H1 (cell line): Measurements from ENCODE around the gene PLXNB1. TPM values are rescaled to one million over a fixed set of nuclear protein-coding genes. Genes with fewer than 3 reads are reported as not detected.

Experiments used
- CTCF ChIA-PET: fragments of 300-600 bp; sonication (Branson Sonifier 250); formaldehyde crosslinking; loops from one replicate; lab custom pipeline; 2021; ENCODE audit not compliant: partially characterized antibody; lab: Charles Lee
- POLR2A ChIA-PET: fragments of 300-600 bp; sonication (Branson Sonifier 250); formaldehyde crosslinking; loops from one replicate; lab custom pipeline; 2021; ENCODE audit warnings: inconsistent platforms; ENCODE audit not compliant: partially characterized antibody; lab: Charles Lee
- DNase-seq, 2 experiments: peaks; one replicate each; pipeline versions ENCODE4 v3.0.0 to v3.0.0-alpha.2; 2010 to 2022; ENCODE audit warnings: low spot score in 2 of 2, low read depth in 1 of 2, mixed read lengths in 1 of 2
- FAIRE-seq: peaks from 2 replicates; lab custom pipeline; 2011; peaks lifted over from hg19 to GRCh38; lab: Jason Lieb, UNC
- H2AFZ ChIP-seq: 2 replicates; pipeline ENCODE4 v1.8.1; 2012; ENCODE audit warnings: low read length, inconsistent platforms
- H2AK5ac ChIP-seq: 2 replicates; pipeline ENCODE4 v1.6.1; 2013; ENCODE audit warnings: low read depth, low read length
- H2BK120ac ChIP-seq: replicated peaks from 2 replicates; pipeline ENCODE3; 2013; ENCODE audit warnings: low read depth, low read length, inconsistent platforms
- H2BK12ac ChIP-seq: 2 replicates; pipeline ENCODE4 v1.6.1; 2013; ENCODE audit warnings: low read depth, low read length
- H2BK15ac ChIP-seq: 2 replicates; pipeline ENCODE4 v1.6.1; 2013; ENCODE audit warnings: low read length
- H2BK20ac ChIP-seq: 2 replicates; pipeline ENCODE4 v1.6.1; 2013; ENCODE audit warnings: low read length
- H2BK5ac ChIP-seq: 2 replicates; pipeline ENCODE4 v1.6.1; 2013; ENCODE audit warnings: low read depth, low read length
- H3K14ac ChIP-seq: 2 replicates; pipeline ENCODE4 v1.6.1; 2013; ENCODE audit warnings: inconsistent platforms; ENCODE audit not compliant: insufficient read length
- H3K18ac ChIP-seq: 2 replicates; pipeline ENCODE4 v1.6.1; 2013; ENCODE audit warnings: low read length; ENCODE audit errors: extremely low read depth
- H3K23ac ChIP-seq: 2 replicates; pipeline ENCODE4 v1.6.1; 2013; ENCODE audit warnings: inconsistent platforms; ENCODE audit not compliant: insufficient read length
- H3K23me2 ChIP-seq: 2 replicates; pipeline ENCODE4 v1.6.1; 2013; ENCODE audit warnings: low read depth, low read length
- H3K27ac ChIP-seq: 2 replicates; pipeline ENCODE4 v1.6.1; 2011; ENCODE audit warnings: low read depth, low read length, inconsistent platforms
- H3K27me3 ChIP-seq, 4 experiments: replicated peaks in 1 of 4; 1 replicate in 1 of 4; 2 replicates in 3 of 4; pipeline versions ENCODE4 v1.6.1 to v1.8.1; 2011 to 2013; ENCODE audit warnings: low read length in 3 of 4, mild to moderate bottlenecking in 3 of 4, inconsistent platforms in 2 of 4, mixed read lengths in 2 of 4, moderate library complexity in 1 of 4; ENCODE audit not compliant: control insufficient read depth in 3 of 4, insufficient read depth in 3 of 4; ENCODE audit errors: extremely low read depth in 1 of 4
- H3K36me3 ChIP-seq, 4 experiments: 2 replicates each; pipeline versions ENCODE4 v1.6.1 to v1.8.1; 2011 to 2013; ENCODE audit warnings: mild to moderate bottlenecking in 4 of 4, low read length in 3 of 4, moderate library complexity in 2 of 4, control low read depth in 1 of 4, inconsistent platforms in 1 of 4; ENCODE audit not compliant: insufficient read depth in 4 of 4, control insufficient read depth in 2 of 4
- H3K4ac ChIP-seq: replicated peaks from 2 replicates; pipeline ENCODE3; 2013; ENCODE audit warnings: low read length, low read depth, mixed read lengths, inconsistent platforms; ENCODE audit not compliant: insufficient read length
- H3K4me1 ChIP-seq, 4 experiments: replicated peaks in 1 of 4; 1 replicate in 1 of 4; 2 replicates in 3 of 4; pipeline versions ENCODE4 v1.6.1 to v1.8.1; 2011 to 2013; ENCODE audit warnings: low read length in 3 of 4, inconsistent platforms in 2 of 4, mixed read lengths in 1 of 4; ENCODE audit not compliant: insufficient read depth in 4 of 4, control insufficient read depth in 3 of 4
- H3K4me2 ChIP-seq, 2 experiments: 2 replicates each; pipeline versions ENCODE4 v1.6.1 to v1.8.1; 2011 to 2013; ENCODE audit warnings: low read depth in 2 of 2, low read length in 2 of 2, control low read depth in 1 of 2, inconsistent platforms in 1 of 2, mild to moderate bottlenecking in 1 of 2; ENCODE audit not compliant: insufficient read depth in 1 of 2
- H3K4me3 ChIP-seq, 4 experiments: fragments of 200-600, 300-600 bp in 1 of 4; sonication (generic), shearing (Covaris generic), sonication (Bioruptor Twin) in 1 of 4; 2 replicates each; pipeline versions ENCODE4 v1.5.1 to v1.8.1; 2011 to 2016; ENCODE audit warnings: low read length in 4 of 4, low read depth in 3 of 4, control low read depth in 2 of 4, inconsistent platforms in 2 of 4, mild to moderate bottlenecking in 2 of 4, mixed read lengths in 1 of 4, moderate library complexity in 1 of 4; ENCODE audit not compliant: insufficient read depth in 2 of 4; ENCODE audit errors: extremely low read depth in 1 of 4
- H3K56ac ChIP-seq: replicated peaks from 2 replicates; pipeline ENCODE3; 2013; ENCODE audit warnings: low read depth, mild to moderate bottlenecking, mixed read lengths, low read length, inconsistent platforms; ENCODE audit not compliant: insufficient read length
- H3K79me1 ChIP-seq: 2 replicates; pipeline ENCODE4 v1.6.1; 2013; ENCODE audit warnings: low read depth, low read length, control low read depth
- H3K79me2 ChIP-seq, 2 experiments: 2 replicates each; pipeline versions ENCODE4 v1.6.1 to v1.8.1; 2012 to 2013; ENCODE audit warnings: low read length in 2 of 2, mild to moderate bottlenecking in 2 of 2, inconsistent platforms in 1 of 2; ENCODE audit not compliant: insufficient read depth in 2 of 2, control insufficient read depth in 1 of 2
- H3K9ac ChIP-seq, 4 experiments: replicated peaks in 1 of 4; 1 replicate in 1 of 4; 2 replicates in 3 of 4; pipeline versions ENCODE4 v1.6.1 to v1.8.1; 2011 to 2013; ENCODE audit warnings: low read depth in 3 of 4, low read length in 3 of 4, control low read depth in 2 of 4, mild to moderate bottlenecking in 2 of 4, moderate library complexity in 2 of 4, inconsistent platforms in 1 of 4; ENCODE audit errors: extremely low read depth in 1 of 4
- H3K9me3 ChIP-seq, 2 experiments: 2 replicates each; pipeline versions ENCODE4 v1.6.1 to v1.8.1; 2012 to 2013; ENCODE audit warnings: mild to moderate bottlenecking in 2 of 2, moderate library complexity in 2 of 2, control low read depth in 1 of 2, inconsistent platforms in 1 of 2, low read depth in 1 of 2, low read length in 1 of 2, mixed read lengths in 1 of 2; ENCODE audit not compliant: insufficient read depth in 2 of 2
- H4K20me1 ChIP-seq, 2 experiments: replicated peaks in 1 of 2; 2 replicates each; pipeline versions ENCODE3 to v1.8.1; 2011 to 2013; ENCODE audit warnings: inconsistent platforms in 2 of 2, low read length in 2 of 2, mild to moderate bottlenecking in 1 of 2; ENCODE audit not compliant: insufficient read depth in 2 of 2, control insufficient read depth in 1 of 2
- H4K5ac ChIP-seq: 2 replicates; pipeline ENCODE4 v1.6.1; 2013; ENCODE audit warnings: low read length, low read depth, mixed read lengths, inconsistent platforms; ENCODE audit not compliant: insufficient read length
- H4K8ac ChIP-seq: 2 replicates; pipeline ENCODE4 v1.8.0; 2013; ENCODE audit warnings: mild to moderate bottlenecking, moderate library complexity, low read length, inconsistent platforms; ENCODE audit not compliant: insufficient read depth; ENCODE audit errors: extremely low read depth
- H4K91ac ChIP-seq: replicated peaks from 2 replicates; pipeline ENCODE3; 2013; ENCODE audit warnings: low read length, mixed read lengths, inconsistent platforms; ENCODE audit not compliant: insufficient read length
- POLR2A ChIP-seq, 2 experiments: IDR thresholded peaks; 1 replicate in 1 of 2; 2 replicates in 1 of 2; pipeline ENCODE4 v1.6.1; 2011; ENCODE audit warnings: low read depth in 2 of 2, low read length in 2 of 2, mild to moderate bottlenecking in 2 of 2; ENCODE audit errors: control extremely low read depth in 1 of 2
- SUZ12 ChIP-seq: fragments of 200-600 bp; sonication (generic); IDR thresholded peaks from 2 replicates; pipeline ENCODE4 v1.6.1; 2012; ENCODE audit warnings: mild to moderate bottlenecking, inconsistent platforms, low read length, moderate library complexity, mixed read lengths
- TAF7 ChIP-seq: optimal IDR thresholded peaks from 2 replicates; pipeline ENCODE3; 2011; ENCODE audit warnings: low read depth, mild to moderate bottlenecking, inconsistent platforms, low read length, moderate library complexity, borderline replicate concordance
- WGBS, 2 experiments: shearing (Covaris generic) in 1 of 2; methylation state at CpG; one replicate each; pipeline versions ENCODE4 v1.1.6 to v1.1.7; 2013 to 2015; ENCODE audit warnings: low lambda C conversion rate in 2 of 2, mixed read lengths in 2 of 2, inconsistent platforms in 1 of 2, low coverage in 1 of 2, missing lambda C conversion rate in 1 of 2; ENCODE audit not compliant: insufficient replicate concordance in 2 of 2, insufficient coverage in 1 of 2, insufficient read length in 1 of 2; ENCODE audit errors: extremely low coverage in 1 of 2, missing lambda C conversion rate in 1 of 2; 5-methylcytosine and 5-hydroxymethylcytosine counted together
- polyA plus RNA-seq, 7 experiments: library from polyadenylated mRNA; depleted of rRNA in 3 of 7; stranded (reverse) in 5 of 7; unstranded in 2 of 7; fragments of >200 nt in 5 of 7; fragments of 200-250 nt in 2 of 7; gene quantifications; 1 replicate in 5 of 7; 2 replicates in 1 of 7; 4 replicates in 1 of 7; pipeline versions ENCODE4 v1.2.1 to v1.2.3, GENCODE V29; 2011 to 2013; ENCODE audit warnings: missing spikeins in 2 of 7, mixed read lengths in 2 of 7
- total RNA-seq: library from RNA; stranded (reverse); fragmentation: NEBNext Ultra II Directional; extraction: Animal tissue kit (Norgen Biotek cat#: 25700); gene quantifications from 2 replicates; pipeline ENCODE4 v1.2.1, GENCODE V29; 2021

Gene PLXNB1
- total and polyA plus RNA-seq, 2 of the 8 experiments (the other 6 are each of a cell fraction or from before 2014, with no cell fraction given) = 109 to 114 TPM

DNA sequence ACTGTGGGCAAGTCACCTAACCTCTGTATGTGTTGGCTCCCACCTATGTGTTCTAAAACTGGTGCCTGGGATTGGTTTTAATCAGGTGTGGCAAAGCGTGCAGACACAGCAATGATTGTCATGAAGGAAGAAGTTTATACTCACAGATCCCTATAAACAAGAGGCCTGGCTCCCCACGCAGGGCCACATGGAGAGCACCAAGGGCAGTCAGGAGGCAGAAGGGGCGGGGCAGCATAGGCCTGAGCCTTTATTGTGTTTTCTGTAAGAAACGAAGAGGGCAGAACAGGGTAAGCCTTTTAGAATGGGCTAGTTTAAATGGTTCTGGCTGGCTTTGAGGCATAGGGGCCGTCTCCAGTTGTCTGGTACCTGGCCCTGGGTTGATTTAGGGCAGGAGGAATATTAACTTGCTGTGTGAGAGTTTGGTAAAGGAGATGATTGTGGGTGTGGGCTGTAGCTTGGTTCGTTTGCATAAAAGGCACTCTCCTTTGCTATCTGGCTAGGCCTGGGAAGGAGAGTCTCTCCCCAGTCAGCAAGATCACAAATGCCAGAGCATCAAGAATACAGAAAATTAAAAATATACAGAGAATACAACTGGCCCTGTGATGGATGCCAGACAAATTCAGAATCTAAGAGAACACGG is 60.1 kb downstream of the PLXNB1 start:
- no peak overlapping the region for H3K56ac ChIP-seq
- ChIA-PET CTCF (interaction anchor here (1.3 kb wide), 1 partner anchor 39 kb away, joined by 3 read pairs; no protein-coding TSS in a partner anchor), POLR2A (interaction anchor here (1.3 kb wide), 1 partner anchor 66 kb away, joined by 3 read pairs; no protein-coding TSS in a partner anchor)
- no peak overlapping the region for H2BK5ac ChIP-seq
- no peak overlapping the region for H2BK15ac ChIP-seq
- H3K27me3 ChIP-seq = no peaks in the 10 kb centered on the region
- H3K23ac ChIP-seq = no peak overlapping the region
- no peaks in the 10 kb centered on the region for H3K9me3 ChIP-seq
- no peaks in the 10 kb centered on the region for H4K20me1 ChIP-seq
- no peaks in the 10 kb centered on the region for H3K36me3 ChIP-seq
- no peak overlapping the region for H3K14ac ChIP-seq
- H2BK20ac ChIP-seq = no peak overlapping the region
- peak overlapping the region; percentile 2 to 41; a peak in 2 of 4 replicates for H3K4me2 ChIP-seq
- H2AK5ac ChIP-seq = no peak overlapping the region
- no peak overlapping the region for H3K9ac ChIP-seq
- no peak overlapping the region for H4K91ac ChIP-seq
- no peak overlapping the region for H3K4me3 ChIP-seq
- no peak for DNase-seq
- H3K79me2 ChIP-seq = no peaks in the 10 kb centered on the region
- H3K4me1 ChIP-seq = peaks cover 3 to 12% (median 7%) of the 10 kb centered on the region in 4 experiments; a peak in 6 of 7 replicates
- 0 out of 2 replicates have a peak overlapping the region, but pooled peaks have one; percentile 8 for H2AFZ ChIP-seq
- H2BK120ac ChIP-seq = no peak overlapping the region
- FAIRE-seq = no peak
- H3K79me1 ChIP-seq = no peaks in the 10 kb centered on the region
- H4K5ac ChIP-seq = no peak overlapping the region
- H3K27ac ChIP-seq = no peak overlapping the region
- H3K23me2 ChIP-seq = no peaks in the 10 kb centered on the region
- peak overlapping the region; percentile 58; the same call in 1 of the 2 replicates for H4K8ac ChIP-seq
- 0 out of 2 replicates have a peak overlapping the region, but pooled peaks have one; percentile 17 for H2BK12ac ChIP-seq
- TF ChIP-seq SUZ12 (no peak), POLR2A (IDR thresholded peaks at IDR 0.05; ENCODE audit: control extremely low read depth in 1 of 2, low read depth in 2 of 2, low read length in 2 of 2) (peak in 1 of 2 experiments; percentile 23; a peak in 1 of 3 replicates), TAF7 (peak; percentile 67)
- H3K18ac ChIP-seq = no peak overlapping the region
- H3K4ac ChIP-seq = no peak overlapping the region
- WGBS, 2 experiments = 70% methylated on average over 7 of the region's 7 CpGs; no CpG with 5 or more reads in 1 of the 2 experiments
